Neural progenitor cell (in vitro differentiated cells): Measurements from ENCODE around the gene SPACA6. TPM values are rescaled to one million over a fixed set of nuclear protein-coding genes. Genes with fewer than 3 reads are reported as not detected.

Experiments used
- DNase-seq: peaks from one replicate; pipeline ENCODE4 v3.0.0-alpha.2; 2016; ENCODE audit warnings: low spot score
- H2AFZ ChIP-seq: fragments of 200-600 bp; sonication (generic); replicated peaks from 2 replicates; pipeline ENCODE4 v1.6.1; 2016; ENCODE audit warnings: antibody characterized with exemption
- H3F3A ChIP-seq: fragments of 200-600 bp; sonication (generic); 2 replicates; pipeline ENCODE4 v1.6.1; 2016; ENCODE audit warnings: antibody characterized with exemption, low read depth
- H3K27ac ChIP-seq: fragments of 200-600 bp; sonication (generic); 2 replicates; pipeline ENCODE4 v1.5.1; 2016; ENCODE audit warnings: mild to moderate bottlenecking
- H3K27me3 ChIP-seq: fragments of 200-600 bp; sonication (generic); 2 replicates; pipeline ENCODE4 v1.6.1; 2016; ENCODE audit warnings: mild to moderate bottlenecking, moderate library complexity
- H3K36me3 ChIP-seq: fragments of 200-600 bp; sonication (generic); 2 replicates; pipeline ENCODE4 v1.5.1; 2016
- H3K4me1 ChIP-seq: fragments of 200-600 bp; sonication (generic); 2 replicates; pipeline ENCODE4 v1.6.1; 2016; ENCODE audit warnings: mixed run types
- H3K4me2 ChIP-seq: fragments of 200-600 bp; sonication (generic); 2 replicates; pipeline ENCODE4 v1.6.1; 2016
- H3K4me3 ChIP-seq: fragments of 200-600 bp; sonication (generic); 2 replicates; pipeline ENCODE4 v1.5.1; 2016
- H3K79me2 ChIP-seq: fragments of 200-600 bp; sonication (generic); 2 replicates; pipeline ENCODE4 v1.6.1; 2016; ENCODE audit warnings: low read depth
- H3K9ac ChIP-seq: fragments of 200-600 bp; sonication (generic); 2 replicates; pipeline ENCODE4 v1.6.1; 2016
- H3K9me3 ChIP-seq: fragments of 200-600 bp; sonication (generic); 2 replicates; pipeline ENCODE4 v1.5.1; 2016; ENCODE audit warnings: low read depth
- H4K20me1 ChIP-seq: fragments of 200-600 bp; sonication (generic); 2 replicates; pipeline ENCODE4 v1.6.1; 2016; ENCODE audit warnings: low read depth
- H3K27ac Mint-ChIP-seq: 3 replicates; pipeline ENCODE4 v1.8.0; 2021; ENCODE audit warnings: mixed read lengths
- H3K27me3 Mint-ChIP-seq: 2 replicates; pipeline ENCODE4 v1.8.0; 2022; ENCODE audit warnings: low read depth, mild to moderate bottlenecking, inconsistent platforms, moderate library complexity, mixed read lengths; ENCODE audit not compliant: insufficient read depth
- H3K36me3 Mint-ChIP-seq: 3 replicates; pipeline ENCODE4 v1.8.0; 2021; ENCODE audit warnings: mixed read lengths
- H3K4me1 Mint-ChIP-seq: 3 replicates; pipeline ENCODE4 v1.8.0; 2021; ENCODE audit warnings: mixed read lengths
- H3K4me3 Mint-ChIP-seq: 3 replicates; pipeline ENCODE4 v1.8.0; 2021; ENCODE audit warnings: mild to moderate bottlenecking, moderate library complexity, mixed read lengths
- H3K9me3 Mint-ChIP-seq: 3 replicates; pipeline ENCODE4 v1.8.0; 2020; ENCODE audit warnings: mixed read lengths
- EZH2 ChIP-seq: fragments of 200-600 bp; sonication (generic); IDR thresholded peaks from 2 replicates; pipeline ENCODE4 v1.6.1; 2017; ENCODE audit warnings: antibody characterized with exemption, mild to moderate bottlenecking, moderate library complexity
- EZH2phosphoT487 ChIP-seq: fragments of 200-600 bp; sonication (generic); IDR thresholded peaks from 2 replicates; pipeline ENCODE4 v1.6.1; 2017; ENCODE audit warnings: antibody characterized with exemption
- total RNA-seq: library from RNA; depleted of rRNA; stranded (reverse); fragments of >200 nt; gene quantifications from 2 replicates; pipeline ENCODE4 v1.2.3, GENCODE V29; 2015; ENCODE audit warnings: low replicate concordance
- TF ChIP-seq, protein P1 (sequence below): fragments of 200-600 bp; sonication (generic); IDR thresholded peaks from 2 replicates; pipeline ENCODE4 v1.5.1; 2017; ENCODE audit warnings: antibody characterized with exemption, mild to moderate bottlenecking

Gene SPACA6
- total RNA-seq, 1 donor from 2014 or later: 6.9 TPM

DNA sequence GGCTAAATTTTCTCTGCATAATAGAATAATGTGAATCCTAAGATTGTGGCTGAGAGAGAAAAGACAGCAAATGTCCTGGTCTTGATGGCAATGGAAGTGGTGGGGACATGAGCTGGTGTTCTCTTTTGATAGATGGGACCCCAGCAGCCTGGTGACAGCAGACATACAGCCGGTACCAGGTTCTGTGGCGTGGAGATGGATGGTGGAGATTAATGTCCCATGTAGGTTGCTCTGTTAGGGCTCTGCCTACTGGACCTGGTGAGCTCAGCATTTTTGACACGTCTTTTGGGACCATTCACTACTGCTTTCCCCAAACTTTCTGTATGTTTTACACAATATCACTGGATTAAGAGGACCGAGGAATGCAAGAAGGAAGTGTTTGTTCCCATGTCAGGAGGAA, 38.3 kb upstream of the SPACA6 start:
- H3K4me1 ChIP-seq: no peaks in the 10 kb centered on the region
- H3K27ac ChIP-seq: no peak overlapping the region
- H4K20me1 ChIP-seq: no peaks in the 10 kb centered on the region
- no peak overlapping the region for H3K4me3 Mint-ChIP-seq
- no peak overlapping the region for H3K27ac Mint-ChIP-seq
- H3K36me3 Mint-ChIP-seq: no peaks in the 10 kb centered on the region
- H3K4me1 Mint-ChIP-seq: peaks cover 2% of the 10 kb centered on the region
- TF ChIP-seq EZH2: no peak
- TF ChIP-seq EZH2phosphoT487: no peak
- TF ChIP-seq, protein P1, sequence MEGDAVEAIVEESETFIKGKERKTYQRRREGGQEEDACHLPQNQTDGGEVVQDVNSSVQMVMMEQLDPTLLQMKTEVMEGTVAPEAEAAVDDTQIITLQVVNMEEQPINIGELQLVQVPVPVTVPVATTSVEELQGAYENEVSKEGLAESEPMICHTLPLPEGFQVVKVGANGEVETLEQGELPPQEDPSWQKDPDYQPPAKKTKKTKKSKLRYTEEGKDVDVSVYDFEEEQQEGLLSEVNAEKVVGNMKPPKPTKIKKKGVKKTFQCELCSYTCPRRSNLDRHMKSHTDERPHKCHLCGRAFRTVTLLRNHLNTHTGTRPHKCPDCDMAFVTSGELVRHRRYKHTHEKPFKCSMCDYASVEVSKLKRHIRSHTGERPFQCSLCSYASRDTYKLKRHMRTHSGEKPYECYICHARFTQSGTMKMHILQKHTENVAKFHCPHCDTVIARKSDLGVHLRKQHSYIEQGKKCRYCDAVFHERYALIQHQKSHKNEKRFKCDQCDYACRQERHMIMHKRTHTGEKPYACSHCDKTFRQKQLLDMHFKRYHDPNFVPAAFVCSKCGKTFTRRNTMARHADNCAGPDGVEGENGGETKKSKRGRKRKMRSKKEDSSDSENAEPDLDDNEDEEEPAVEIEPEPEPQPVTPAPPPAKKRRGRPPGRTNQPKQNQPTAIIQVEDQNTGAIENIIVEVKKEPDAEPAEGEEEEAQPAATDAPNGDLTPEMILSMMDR: no peak
- no peak overlapping the region for H3K4me2 ChIP-seq
- peaks cover 9% of the 10 kb centered on the region for H3K27me3 Mint-ChIP-seq
- no peaks in the 10 kb centered on the region for H3K79me2 ChIP-seq
- H3K27me3 ChIP-seq: peaks cover 7% of the 10 kb centered on the region
- H3K9me3 Mint-ChIP-seq: peaks cover 3% of the 10 kb centered on the region
- no peak overlapping the region for H2AFZ ChIP-seq
- no peak for DNase-seq
- H3K9me3 ChIP-seq: no peaks in the 10 kb centered on the region
- no peak overlapping the region for H3K4me3 ChIP-seq
- H3K36me3 ChIP-seq: no peaks in the 10 kb centered on the region
- no peak overlapping the region for H3K9ac ChIP-seq
- no peaks in the 10 kb centered on the region for H3F3A ChIP-seq

DNA sequence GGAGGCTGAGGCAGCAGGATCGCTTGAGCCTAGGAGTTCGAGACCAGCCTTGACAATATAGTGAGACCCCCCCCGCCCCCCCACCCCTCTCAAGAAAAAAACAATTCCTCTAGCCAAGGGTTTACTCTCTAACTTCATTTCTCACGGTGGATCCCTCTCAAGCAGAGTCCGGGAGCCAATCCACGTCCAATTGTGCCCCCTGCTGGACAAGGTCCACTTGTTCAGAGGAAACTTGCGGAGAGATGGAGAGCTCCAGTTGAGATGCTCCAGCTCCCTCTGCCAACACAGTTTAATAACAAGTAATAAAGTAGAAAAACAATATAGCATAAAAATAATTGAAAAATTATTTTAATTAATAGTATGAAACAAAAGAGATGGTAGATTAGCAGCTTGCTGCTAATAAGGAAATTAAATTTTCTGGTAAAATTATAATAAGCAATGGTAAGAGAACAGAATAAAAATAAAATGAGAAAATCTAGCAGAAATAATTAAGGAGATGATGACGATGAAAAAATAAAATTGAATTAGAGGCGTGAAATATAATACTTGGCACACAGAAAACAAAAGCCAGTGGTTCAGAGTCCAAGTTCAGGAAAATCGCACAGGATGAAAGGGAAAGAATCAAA, 32.0 kb upstream of the SPACA6 start:
- peaks cover 2% of the 10 kb centered on the region for H3K4me1 Mint-ChIP-seq

DNA sequence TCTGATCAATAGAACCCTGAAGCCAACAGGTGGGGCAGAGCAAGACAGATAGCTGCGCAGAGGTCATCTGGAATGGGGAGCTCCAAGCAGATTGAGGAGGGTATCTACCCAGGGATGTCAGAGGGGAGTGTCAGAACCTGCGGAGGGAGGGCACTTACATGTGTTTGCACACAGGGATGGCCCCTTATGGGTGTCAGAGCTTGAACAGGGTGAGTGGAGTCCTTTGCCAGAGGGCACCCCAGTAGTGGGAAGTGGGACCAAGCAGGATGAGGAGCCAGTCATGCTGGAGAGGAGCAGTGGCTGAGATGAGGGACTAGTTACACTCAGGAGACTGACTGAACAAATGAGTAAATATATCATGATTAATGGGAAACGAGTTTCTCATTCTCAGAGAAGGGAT, 29.5 kb upstream of the SPACA6 start:
- Histone ChIP-seq H3K27ac (no peak overlapping the region), H3F3A (no peaks in the 10 kb centered on the region), H3K9me3 (no peaks in the 10 kb centered on the region), H3K4me1 (no peaks in the 10 kb centered on the region), H3K79me2 (no peaks in the 10 kb centered on the region), H3K9ac (no peak overlapping the region), H3K4me3 (no peak overlapping the region), H3K27me3 (peaks cover 8% of the 10 kb centered on the region), H2AFZ (no peak overlapping the region), H3K36me3 (no peaks in the 10 kb centered on the region), H4K20me1 (no peaks in the 10 kb centered on the region), H3K4me2 (no peak overlapping the region)
- Mint-ChIP-seq H3K4me1 (no peaks in the 10 kb centered on the region), H3K36me3 (no peaks in the 10 kb centered on the region), H3K4me3 (no peak overlapping the region), H3K9me3 (no peaks in the 10 kb centered on the region), H3K27me3 (peaks cover 5% of the 10 kb centered on the region), H3K27ac (no peak overlapping the region)
- DNase-seq: no peak
- TF ChIP-seq, protein P1: no peak
- TF ChIP-seq EZH2phosphoT487: no peak

More for the DNA sequence above, 32.0 kb upstream of the SPACA6 start:
- no peaks in the 10 kb centered on the region for H3K9me3 ChIP-seq
- H3K27me3 ChIP-seq: peaks cover 8% of the 10 kb centered on the region
- Mint-ChIP-seq H3K36me3 (no peaks in the 10 kb centered on the region), H3K9me3 (peaks cover 3% of the 10 kb centered on the region), H3K27ac (no peak overlapping the region), H3K27me3 (peaks cover 9% of the 10 kb centered on the region), H3K4me3 (no peak overlapping the region)
- no peaks in the 10 kb centered on the region for H3K79me2 ChIP-seq
- no peaks in the 10 kb centered on the region for H4K20me1 ChIP-seq
- H3F3A ChIP-seq: no peaks in the 10 kb centered on the region
- TF ChIP-seq EZH2phosphoT487 (no peak), EZH2 (no peak)
- TF ChIP-seq, protein P1: peak; percentile 74
- no peak overlapping the region for H3K27ac ChIP-seq
- H2AFZ ChIP-seq: no peak overlapping the region
- H3K4me1 ChIP-seq: no peaks in the 10 kb centered on the region
- peak; percentile 93 for DNase-seq
- no peaks in the 10 kb centered on the region for H3K36me3 ChIP-seq
- no peak overlapping the region for H3K4me2 ChIP-seq
- no peak overlapping the region for H3K9ac ChIP-seq
- H3K4me3 ChIP-seq: no peak overlapping the region
